Body of pancreas (tissue), 4 donors: ENCODE data around the gene PLEKHS1. TPM values are rescaled to one million over a fixed set of nuclear protein-coding genes. Genes with fewer than 3 reads are reported as not detected.

Experiments used
- ATAC-seq: fragments of 150-250 bp; one replicate; pipeline ENCODE4 v1.9.1; 2016
- DNase-seq, 4 donors: peaks; one replicate each; pipeline ENCODE4 v3.0.0-alpha.2; 2019
- H3K27ac ChIP-seq, 4 donors: fragments of 200-600 bp; sonication (generic); 1 replicate in 3 of 4; 2 replicates in 1 of 4; pipeline versions ENCODE4 v1.5.1 to v1.6.1; 2016 to 2019; ENCODE audit warnings: mild to moderate bottlenecking in 1 of 4, mixed read lengths in 1 of 4, moderate library complexity in 1 of 4
- H3K27me3 ChIP-seq, 2 donors: fragments of 200-600 bp; sonication (generic); one replicate each; pipeline ENCODE4 v1.6.0; 2016; ENCODE audit warnings: mild to moderate bottlenecking in 1 of 2
- H3K36me3 ChIP-seq, 2 donors: fragments of 200-600 bp; sonication (generic); replicated peaks in 1 of 2; 2 replicates each; pipeline ENCODE4 v1.5.1; 2016; ENCODE audit warnings: low read depth in 2 of 2; ENCODE audit not compliant: insufficient read depth in 1 of 2
- H3K4me1 ChIP-seq: fragments of 200-600 bp; sonication (generic); one replicate; pipeline ENCODE4 v1.6.0; 2016
- H3K4me3 ChIP-seq, 2 donors: fragments of 200-600 bp; sonication (generic); 1 replicate in 1 of 2; 2 replicates in 1 of 2; pipeline ENCODE4 v1.5.1; 2016 to 2019
- H3K9me3 ChIP-seq, 3 donors: fragments of 200-600 bp; sonication (generic); 1 replicate in 2 of 3; 2 replicates in 1 of 3; pipeline ENCODE4 v1.5.1; 2016
- CTCF ChIP-seq, 7 experiments: fragments of 450-650 bp in 4 of 7; fragments of 200-600 bp in 3 of 7; sonication (generic) in 3 of 7; IDR thresholded peaks; one replicate each; pipeline ENCODE4 v1.5.1; 2016 to 2019; ENCODE audit warnings: antibody characterized with exemption in 7 of 7
- POLR2A ChIP-seq, 3 donors: fragments of 450-650 bp; IDR thresholded peaks; one replicate each; pipeline ENCODE4 v1.6.1; 2016; ENCODE audit warnings: antibody characterized with exemption in 3 of 3, mild to moderate bottlenecking in 2 of 3
- WGBS, 2 donors: methylation state at CpG; one replicate each; pipeline ENCODE4 v1.1.5; 2017; 5-methylcytosine and 5-hydroxymethylcytosine counted together
- intact Hi-C: fragments of 100-400 bp; cut with DNase I; formaldehyde crosslinking; loops from one replicate; pipeline ENCODE4 v1.15.1; 2023
- total RNA-seq, 2 donors: library from RNA; depleted of rRNA; stranded (reverse); fragments of >200 nt; gene quantifications; one replicate each; pipeline ENCODE4 v1.1.0, GENCODE V29; 2016

The PLEKHS1 gene
- total RNA-seq, 2 donors from 2014 or later = 6.2 to 7.6 TPM

- DNase-seq = no peak
- Histone ChIP-seq H3K4me3 (no peak overlapping the region), H3K9me3 (no peaks in the 10 kb centered on the region), H3K27ac (no peak overlapping the region), H3K36me3 (no peaks in the 10 kb centered on the region), H3K27me3 (no peaks in the 10 kb centered on the region), H3K4me1 (no peaks in the 10 kb centered on the region)
- no peak for ATAC-seq
- intact Hi-C loops = no loop called here
- TF ChIP-seq POLR2A (IDR thresholded peaks at IDR 0.05) (no peak), CTCF (IDR thresholded peaks at IDR 0.05) (no peak)
- 52 to 53% methylated on average over 4 of the region's 4 CpGs for WGBS, 2 donors
Observed at GRCh38 chr10:113775686-113776294, 24.3 kb downstream of the PLEKHS1 start.

DNA sequence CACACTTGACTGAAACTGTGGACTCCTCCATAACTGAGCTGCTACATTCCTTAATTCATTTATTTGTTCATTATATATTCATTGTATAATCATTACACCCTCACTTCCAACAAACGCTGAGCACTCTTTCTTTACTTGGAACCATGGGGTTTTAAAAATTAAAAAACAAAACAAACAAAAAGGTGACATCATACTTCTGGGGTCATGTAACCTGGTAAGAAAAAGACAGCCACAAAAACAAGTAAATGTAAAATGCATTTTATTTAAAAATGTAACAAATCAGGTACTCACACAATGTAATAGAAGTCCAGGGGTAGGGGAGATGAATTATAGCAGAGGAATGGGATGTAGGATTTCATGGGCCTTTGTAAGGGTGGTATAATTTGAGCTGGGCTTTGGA, 25.1 kb downstream of the PLEKHS1 start:
- intact Hi-C loops = no loop called here
- H3K27ac ChIP-seq = no peak overlapping the region

DNA sequence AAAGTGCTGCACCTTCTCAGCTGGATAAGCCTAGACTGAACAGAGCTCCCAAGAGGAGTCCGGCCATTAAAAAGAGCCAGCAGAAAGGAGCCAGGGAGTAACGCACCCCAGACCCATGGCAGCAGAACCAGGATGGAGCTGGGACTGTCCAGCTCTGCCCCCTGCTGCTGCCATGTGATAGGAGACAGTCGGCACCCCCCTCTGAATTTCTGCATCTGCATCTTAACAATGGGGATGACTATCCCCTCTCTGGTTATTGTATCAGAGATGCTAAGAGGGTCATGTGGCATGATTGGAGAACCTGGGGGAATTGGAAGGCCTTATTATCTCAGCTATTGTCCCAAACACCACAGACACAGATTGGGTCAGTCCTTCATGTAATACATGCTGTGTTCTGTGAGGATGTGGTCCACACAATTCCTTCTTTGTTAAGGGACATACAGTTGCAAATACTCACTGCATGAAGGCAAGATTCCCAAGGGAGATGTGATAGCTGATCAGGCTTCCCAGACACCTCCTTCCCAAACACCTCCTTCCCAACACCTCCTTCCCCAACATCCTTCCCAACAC, 29.3 kb downstream of the PLEKHS1 start:
- Histone ChIP-seq H3K9me3 (no peaks in the 10 kb centered on the region), H3K36me3 (no peaks in the 10 kb centered on the region), H3K4me1 (peaks cover 5% of the 10 kb centered on the region), H3K27ac (no peak overlapping the region), H3K4me3 (no peak overlapping the region), H3K27me3 (no peaks in the 10 kb centered on the region)
- peak in 3 of 7 experiments; percentile 12 to 17 (median 14) for TF ChIP-seq CTCF (IDR thresholded peaks at IDR 0.05)
- no peak for TF ChIP-seq POLR2A (IDR thresholded peaks at IDR 0.05)
- ATAC-seq = no peak
- intact Hi-C loops = no loop called here
- no peak for DNase-seq
- 90 to 92% methylated on average over 3 of the region's 3 CpGs for WGBS, 2 donors

More for the DNA sequence above, 25.1 kb downstream of the PLEKHS1 start:
- H3K9me3 ChIP-seq = no peaks in the 10 kb centered on the region
- no peak for ATAC-seq
- H3K27me3 ChIP-seq = no peaks in the 10 kb centered on the region
- no peak overlapping the region for H3K4me3 ChIP-seq
- DNase-seq = no peak
- no peaks in the 10 kb centered on the region for H3K4me1 ChIP-seq
- TF ChIP-seq POLR2A (IDR thresholded peaks at IDR 0.05) = no peak
- no peak for TF ChIP-seq CTCF (IDR thresholded peaks at IDR 0.05)
- no peaks in the 10 kb centered on the region for H3K36me3 ChIP-seq
- 61 to 74% methylated on average over 1 of the region's 1 CpG for WGBS, 2 donors

- no peak for ATAC-seq
- Histone ChIP-seq H3K4me1 (peaks cover 5% of the 10 kb centered on the region), H3K4me3 (no peak overlapping the region), H3K36me3 (no peaks in the 10 kb centered on the region), H3K27ac (peak overlapping the region in 3 of 4 donors; percentile 39 to 79 (median 57)), H3K27me3 (no peaks in the 10 kb centered on the region), H3K9me3 (no peaks in the 10 kb centered on the region)
- intact Hi-C loops = no loop called here
- TF ChIP-seq POLR2A (IDR thresholded peaks at IDR 0.05) (no peak), CTCF (IDR thresholded peaks at IDR 0.05) (no peak)
- DNase-seq = no peak
- 85 to 88% methylated on average over 14 of the region's 14 CpGs for WGBS, 2 donors
Observed at GRCh38 chr10:113782367-113782766, 30.9 kb downstream of the PLEKHS1 start.
